Transverse colon (tissue), 4 donors: ENCODE measurements around the gene AKAP6. TPM values are rescaled to one million over a fixed set of nuclear protein-coding genes. Genes with fewer than 3 reads are reported as not detected.

ENCODE experiments used
- DNase-seq: peaks from one replicate; pipeline ENCODE4 v3.0.0-alpha.2; 2019
- H3K27ac ChIP-seq, 4 donors: fragments of 200-600 bp; sonication (generic); 2 replicates each; pipeline ENCODE4 v1.5.1; 2016 to 2018; ENCODE audit warnings: inconsistent platforms in 4 of 4
- H3K27me3 ChIP-seq: fragments of 200-600 bp; sonication (generic); 2 replicates; pipeline ENCODE4 v1.5.1; 2017; ENCODE audit warnings: inconsistent platforms
- H3K36me3 ChIP-seq, 4 donors: fragments of 200-600 bp; sonication (generic); 2 replicates each; pipeline ENCODE4 v1.5.1; 2017 to 2019; ENCODE audit warnings: inconsistent platforms in 4 of 4
- H3K4me1 ChIP-seq, 4 donors: fragments of 200-600 bp; sonication (generic); 2 replicates each; pipeline ENCODE4 v1.5.1; 2017 to 2020; ENCODE audit warnings: inconsistent platforms in 4 of 4
- H3K4me3 ChIP-seq, 4 donors: fragments of 200-600 bp; sonication (generic); 1 replicate in 1 of 4; 2 replicates in 3 of 4; pipeline versions ENCODE4 v1.5.1 to v1.6.1; 2017 to 2019; ENCODE audit warnings: inconsistent platforms in 4 of 4
- H3K9me3 ChIP-seq, 2 donors: fragments of 200-600 bp; sonication (generic); 2 replicates each; pipeline ENCODE4 v1.5.1; 2017 to 2019; ENCODE audit warnings: inconsistent platforms in 2 of 2
- EP300 ChIP-seq: sonication (generic); formaldehyde crosslinking; IDR thresholded peaks from one replicate; pipeline ENCODE4 v1.6.1; 2017; ENCODE audit warnings: antibody characterized with exemption, low read depth
- POLR2A ChIP-seq: fragments of 450-650 bp; IDR thresholded peaks from one replicate; pipeline ENCODE4 v1.6.1; 2016; ENCODE audit warnings: antibody characterized with exemption, mild to moderate bottlenecking, moderate library complexity
- POLR2AphosphoS5 ChIP-seq, 3 donors: sonication (generic); formaldehyde crosslinking; IDR thresholded peaks; one replicate each; pipeline ENCODE4 v1.6.1; 2016; ENCODE audit warnings: antibody characterized with exemption in 3 of 3
- WGBS, 2 donors: methylation state at CpG; one replicate each; pipeline ENCODE4 v1.1.5; 2018; ENCODE audit warnings: low coverage in 1 of 2; 5-methylcytosine and 5-hydroxymethylcytosine counted together
- in situ Hi-C, 4 donors: fragments of 200-750 bp; cut with MboI; loops; one replicate each; pipeline versions ENCODE4 v1.15.0 to v1.15.1; 2017; ENCODE audit warnings: low sequenced_read_pairs in 3 of 4, low pct_ligation_motif_present in 1 of 4, low pct_unique_long_range_greater_than_20kb in 1 of 4
- intact Hi-C: fragments of 100-400 bp; cut with DNase I; formaldehyde crosslinking; loops from one replicate; pipeline ENCODE4 v1.15.1; 2023; ENCODE audit warnings: low total_unique reads
- total RNA-seq, 4 donors: library from RNA; depleted of rRNA; stranded (reverse); fragments of >200 nt; gene quantifications; one replicate each; pipeline ENCODE4 v1.1.0, GENCODE V29; 2016
- TF ChIP-seq, protein P1 (sequence below), 5 experiments: fragments of 200-600 bp in 3 of 5; fragments of 450-650 bp in 2 of 5; sonication (generic) in 3 of 5; IDR thresholded peaks; 1 replicate in 2 of 5; 2 replicates in 3 of 5; pipeline ENCODE4 v1.5.1; 2016 to 2017; ENCODE audit warnings: antibody characterized with exemption in 5 of 5, inconsistent platforms in 3 of 5, mild to moderate bottlenecking in 2 of 5, moderate library complexity in 1 of 5

AKAP6 gene
- total RNA-seq, 4 donors from 2014 or later = 6.3 to 16.7 (median 9.7) TPM

DNA sequence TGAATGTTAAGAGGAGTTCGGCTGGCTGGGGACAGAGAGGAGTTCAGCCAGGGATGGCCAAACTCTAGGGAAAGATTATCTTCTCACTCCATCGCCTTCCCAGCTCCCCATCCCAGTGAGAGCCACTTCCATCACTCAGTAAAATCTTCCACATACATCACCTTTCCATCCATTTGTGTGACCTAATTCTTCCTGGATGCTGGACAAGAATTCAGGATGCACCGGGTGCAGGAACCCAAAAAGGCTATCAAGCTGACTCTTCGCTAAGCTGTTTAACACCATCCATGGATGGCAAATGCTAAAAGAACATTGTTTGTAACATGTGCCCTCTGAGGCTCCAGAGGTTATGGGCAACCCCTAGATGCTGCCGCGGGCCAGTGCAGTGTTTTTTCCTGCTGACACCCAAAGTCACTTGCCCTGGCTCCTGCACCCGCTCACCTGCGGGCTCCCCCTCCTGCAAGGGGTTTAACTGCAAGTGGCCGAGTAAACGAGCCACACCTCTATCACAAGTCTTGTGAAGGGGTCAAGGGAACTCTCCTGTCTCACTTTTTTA lies 393.6 kb downstream of the AKAP6 start:
- Histone ChIP-seq H3K36me3 (no peaks in the 10 kb centered on the region), H3K27ac (no peak overlapping the region), H3K4me1 (no peaks in the 10 kb centered on the region), H3K27me3 (no peaks in the 10 kb centered on the region), H3K4me3 (no peak overlapping the region), H3K9me3 (no peaks in the 10 kb centered on the region)
- TF ChIP-seq, protein P1, sequence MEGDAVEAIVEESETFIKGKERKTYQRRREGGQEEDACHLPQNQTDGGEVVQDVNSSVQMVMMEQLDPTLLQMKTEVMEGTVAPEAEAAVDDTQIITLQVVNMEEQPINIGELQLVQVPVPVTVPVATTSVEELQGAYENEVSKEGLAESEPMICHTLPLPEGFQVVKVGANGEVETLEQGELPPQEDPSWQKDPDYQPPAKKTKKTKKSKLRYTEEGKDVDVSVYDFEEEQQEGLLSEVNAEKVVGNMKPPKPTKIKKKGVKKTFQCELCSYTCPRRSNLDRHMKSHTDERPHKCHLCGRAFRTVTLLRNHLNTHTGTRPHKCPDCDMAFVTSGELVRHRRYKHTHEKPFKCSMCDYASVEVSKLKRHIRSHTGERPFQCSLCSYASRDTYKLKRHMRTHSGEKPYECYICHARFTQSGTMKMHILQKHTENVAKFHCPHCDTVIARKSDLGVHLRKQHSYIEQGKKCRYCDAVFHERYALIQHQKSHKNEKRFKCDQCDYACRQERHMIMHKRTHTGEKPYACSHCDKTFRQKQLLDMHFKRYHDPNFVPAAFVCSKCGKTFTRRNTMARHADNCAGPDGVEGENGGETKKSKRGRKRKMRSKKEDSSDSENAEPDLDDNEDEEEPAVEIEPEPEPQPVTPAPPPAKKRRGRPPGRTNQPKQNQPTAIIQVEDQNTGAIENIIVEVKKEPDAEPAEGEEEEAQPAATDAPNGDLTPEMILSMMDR (IDR thresholded peaks at IDR 0.05) = no peak
- no peak for TF ChIP-seq POLR2AphosphoS5 (IDR thresholded peaks at IDR 0.05)
- no peak for TF ChIP-seq EP300
- no peak for TF ChIP-seq POLR2A
- intact Hi-C loops (no loop called here), in situ Hi-C loops (loop anchor here in 1 of 4 donors (25.0 kb wide), 1 partner anchor 1065 kb away; no protein-coding TSS in a partner anchor)
- WGBS, 2 donors = 83 to 87% methylated on average over 1 to 10 of the region's 10 CpGs
- DNase-seq = no peak

DNA sequence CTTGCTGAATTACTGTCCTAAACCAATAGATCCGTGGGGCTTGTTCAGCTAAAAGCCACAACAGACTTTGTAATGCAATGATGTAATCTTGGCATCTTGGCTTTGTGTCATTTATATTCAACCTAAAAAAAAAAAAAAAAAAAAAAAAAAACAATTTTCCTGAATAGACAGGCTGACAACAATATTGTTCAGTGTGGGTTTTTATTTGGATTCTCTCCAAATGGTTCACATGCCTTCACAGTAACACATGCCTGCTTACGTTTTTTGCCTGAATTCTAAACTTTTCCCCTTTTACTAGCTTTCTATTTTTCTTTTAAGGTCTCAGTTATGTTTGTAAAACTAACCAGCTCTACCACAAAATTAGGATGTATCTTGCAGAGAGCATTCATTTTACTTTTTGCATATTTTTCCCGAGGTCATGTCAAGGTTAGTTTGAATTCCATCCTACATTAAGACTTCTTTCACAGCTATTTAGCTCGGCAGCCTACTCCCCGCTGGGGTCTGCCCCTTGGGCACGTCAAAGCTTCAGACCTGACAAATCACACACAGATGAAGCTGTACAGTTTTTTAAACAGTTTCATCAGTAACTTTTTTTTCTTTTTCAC lies 395.9 kb downstream of the AKAP6 start:
- Histone ChIP-seq H3K27me3 (no peaks in the 10 kb centered on the region), H3K4me3 (peak overlapping the region in 1 of 4 donors; percentile 1), H3K4me1 (no peaks in the 10 kb centered on the region), H3K9me3 (no peaks in the 10 kb centered on the region), H3K27ac (no peak overlapping the region), H3K36me3 (no peaks in the 10 kb centered on the region)
- no peak for DNase-seq
- TF ChIP-seq EP300 (no peak), POLR2A (no peak)
- intact Hi-C loops (no loop called here), in situ Hi-C loops (loop anchor here in 1 of 4 donors (25.0 kb wide), 1 partner anchor 1062 kb away; no protein-coding TSS in a partner anchor)
- WGBS, 2 donors = 43 to 59% methylated on average over 6 of the region's 6 CpGs

DNA sequence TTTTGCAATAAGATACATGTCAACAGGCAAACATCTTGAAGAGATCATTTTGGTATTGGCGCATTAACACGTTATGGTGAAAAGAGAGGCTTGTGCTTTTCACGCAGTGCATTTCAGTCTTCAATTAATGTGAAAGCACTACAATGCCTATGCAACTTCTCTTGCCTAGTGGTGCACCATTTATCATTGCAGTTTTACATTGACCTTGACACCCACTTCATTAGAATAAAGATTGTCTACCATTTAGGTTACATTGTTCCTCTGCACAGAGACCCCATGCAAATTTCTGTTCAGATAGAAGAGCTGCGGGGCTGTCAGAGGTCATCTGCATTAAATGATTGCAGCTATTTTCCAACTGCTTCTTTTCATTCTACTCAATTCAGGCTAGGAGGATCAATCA lies 397.4 kb downstream of the AKAP6 start:
- H3K4me1 ChIP-seq = no peaks in the 10 kb centered on the region
- no peak overlapping the region for H3K4me3 ChIP-seq
- TF ChIP-seq POLR2AphosphoS5 (IDR thresholded peaks at IDR 0.05) (no peak), EP300 (no peak)
- H3K9me3 ChIP-seq = no peaks in the 10 kb centered on the region
- H3K36me3 ChIP-seq = no peaks in the 10 kb centered on the region
- WGBS, 2 donors = 90 to 92% methylated on average over 4 of the region's 4 CpGs
- intact Hi-C loops (no loop called here), in situ Hi-C loops (no loop called here)
- no peak for DNase-seq
- no peak overlapping the region for H3K27ac ChIP-seq
- no peaks in the 10 kb centered on the region for H3K27me3 ChIP-seq

DNA sequence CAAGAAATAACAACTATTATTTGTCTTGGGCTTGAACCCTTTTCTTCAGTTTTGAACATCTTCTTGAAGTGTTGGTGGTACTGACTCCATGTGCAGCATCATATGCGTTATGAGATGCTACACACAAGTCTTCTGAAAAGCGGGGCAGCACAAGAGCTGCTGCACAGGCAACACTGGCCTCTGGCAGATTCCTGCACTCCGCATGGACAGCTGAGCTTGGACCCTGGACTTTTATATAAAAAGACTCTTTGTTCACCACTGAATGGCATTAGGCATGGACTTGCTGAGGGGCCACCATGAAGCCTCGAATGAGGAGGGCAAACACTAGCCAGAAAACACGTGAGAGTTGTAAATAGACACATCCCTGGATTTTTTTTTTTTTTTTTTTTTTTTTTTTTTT lies 398.7 kb downstream of the AKAP6 start:
- H3K27me3 ChIP-seq = no peaks in the 10 kb centered on the region
- no peaks in the 10 kb centered on the region for H3K4me1 ChIP-seq
- in situ Hi-C loops (no loop called here), intact Hi-C loops (no loop called here)
- no peak overlapping the region for H3K4me3 ChIP-seq
- WGBS, 2 donors = 81 to 94% methylated on average over 5 of the region's 5 CpGs
- no peaks in the 10 kb centered on the region for H3K9me3 ChIP-seq
- DNase-seq = no peak
- no peak overlapping the region for H3K27ac ChIP-seq
- TF ChIP-seq, protein P1 (IDR thresholded peaks at IDR 0.05) = no peak
- TF ChIP-seq EP300 (no peak), POLR2A (no peak)
- no peaks in the 10 kb centered on the region for H3K36me3 ChIP-seq

DNA sequence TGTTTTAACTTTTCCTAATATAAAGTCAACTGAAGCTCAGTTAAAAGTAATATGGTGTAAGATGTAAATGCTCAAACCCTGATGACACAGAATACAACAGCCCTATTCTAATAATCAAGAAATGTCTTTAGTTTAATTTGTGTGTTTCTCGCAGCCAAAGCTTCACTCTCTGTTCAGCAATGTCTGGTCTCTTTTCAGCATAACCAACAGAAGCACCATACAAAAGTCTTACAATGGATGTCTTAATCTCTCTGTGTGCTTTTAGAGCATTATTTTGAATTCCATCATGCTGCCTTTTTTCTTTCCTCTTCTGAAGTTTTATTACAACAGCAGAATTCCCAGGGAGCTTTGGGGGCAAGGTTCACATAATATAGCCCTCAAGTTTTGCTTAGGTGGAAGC lies 399.4 kb downstream of the AKAP6 start:
- intact Hi-C loops = no loop called here
- no peak for DNase-seq
- H3K4me1 ChIP-seq = no peaks in the 10 kb centered on the region
- TF ChIP-seq POLR2A (no peak), POLR2AphosphoS5 (IDR thresholded peaks at IDR 0.05) (no peak), EP300 (no peak)
- TF ChIP-seq, protein P1 (IDR thresholded peaks at IDR 0.05) = no peak
- in situ Hi-C loops = no loop called here
- no peaks in the 10 kb centered on the region for H3K27me3 ChIP-seq
- no peaks in the 10 kb centered on the region for H3K36me3 ChIP-seq
- WGBS, 2 donors = 57 to 87% methylated on average over 1 of the region's 1 CpG
- no peak overlapping the region for H3K4me3 ChIP-seq
- no peak overlapping the region for H3K27ac ChIP-seq
- no peaks in the 10 kb centered on the region for H3K9me3 ChIP-seq
